Thyroid gland (tissue), 4 donors: ENCODE measurements around the gene C2orf66. TPM values are rescaled to one million over a fixed set of nuclear protein-coding genes. Genes with fewer than 3 reads are reported as not detected.
A peak's percentile ranks its signal among the peaks of the same experiment; 100 is the strongest.

Experiments used
- DNase-seq, 2 donors: peaks; one replicate each; pipeline ENCODE4 v3.0.0-alpha.2; 2019
- H3K27ac ChIP-seq, 3 donors: fragments of 200-600 bp; sonication (generic); 1 replicate in 2 of 3; 2 replicates in 1 of 3; pipeline ENCODE4 v1.5.1; 2016 to 2019; ENCODE audit warnings: mild to moderate bottlenecking in 1 of 3, moderate library complexity in 1 of 3
- H3K27me3 ChIP-seq: fragments of 200-600 bp; sonication (generic); one replicate; pipeline ENCODE4 v1.5.1; 2019
- H3K36me3 ChIP-seq, 2 donors: fragments of 200-600 bp; sonication (generic); one replicate each; pipeline ENCODE4 v1.5.1; 2016 to 2019
- H3K4me1 ChIP-seq, 2 donors: fragments of 200-600 bp; sonication (generic); one replicate each; pipeline ENCODE4 v1.5.1; 2017 to 2019
- H3K4me3 ChIP-seq, 3 donors: fragments of 200-600 bp; sonication (generic); replicated peaks in 1 of 3; 1 replicate in 2 of 3; 2 replicates in 1 of 3; pipeline ENCODE4 v1.5.1; 2016; ENCODE audit warnings: mild to moderate bottlenecking in 1 of 3
- H3K9me3 ChIP-seq: fragments of 200-600 bp; sonication (generic); one replicate; pipeline ENCODE4 v1.5.1; 2017
- CTCF ChIP-seq, 6 experiments: fragments of 200-600 bp in 3 of 6; fragments of 450-650 bp in 3 of 6; sonication (generic) in 3 of 6; IDR thresholded peaks; one replicate each; pipeline ENCODE4 v1.5.1; 2016 to 2019; ENCODE audit warnings: antibody characterized with exemption in 6 of 6, mild to moderate bottlenecking in 2 of 6, inconsistent platforms in 1 of 6, moderate library complexity in 1 of 6
- POLR2A ChIP-seq, 2 donors: fragments of 450-650 bp; IDR thresholded peaks; one replicate each; pipeline ENCODE4 v1.6.1; 2017; ENCODE audit warnings: antibody characterized with exemption in 2 of 2, mild to moderate bottlenecking in 2 of 2, moderate library complexity in 1 of 2
- WGBS, 2 donors: methylation state at CpG; one replicate each; pipeline ENCODE4 v1.1.5; 2017; 5-methylcytosine and 5-hydroxymethylcytosine counted together
- intact Hi-C: fragments of 100-400 bp; cut with DNase I; formaldehyde crosslinking; loops from one replicate; pipeline ENCODE4 v1.15.1; 2023
- total RNA-seq, 4 donors: library from RNA; depleted of rRNA; stranded (reverse); fragments of >200 nt; gene quantifications; one replicate each; pipeline ENCODE4 v1.2.3, GENCODE V29; 2016

Gene C2orf66
- not detected for total RNA-seq

GRCh38 chr2:196809260-196809659, at the start of gene C2orf66:
C2orf66 (minus strand) TSS chr2:196809355; CDS start chr2:196809336, 19 bp downstream.
- intact Hi-C loops: no loop called here
- Histone ChIP-seq H3K4me3 (no peak within 1 kb of the TSS), H3K36me3 (no peaks in the 10 kb centered on the region), H3K27ac (no peak within 1 kb of the TSS), H3K9me3 (no peaks in the 10 kb centered on the region), H3K4me1 (no peaks in the 10 kb centered on the region), H3K27me3 (no peaks in the 10 kb centered on the region)
- TF ChIP-seq CTCF (IDR thresholded peaks at IDR 0.05) (no peak), POLR2A (IDR thresholded peaks at IDR 0.05) (no peak)
- DNase-seq: no peak
- 79 to 84% methylated on average over 1 of the region's 1 CpG for WGBS, 2 donors

DNA sequence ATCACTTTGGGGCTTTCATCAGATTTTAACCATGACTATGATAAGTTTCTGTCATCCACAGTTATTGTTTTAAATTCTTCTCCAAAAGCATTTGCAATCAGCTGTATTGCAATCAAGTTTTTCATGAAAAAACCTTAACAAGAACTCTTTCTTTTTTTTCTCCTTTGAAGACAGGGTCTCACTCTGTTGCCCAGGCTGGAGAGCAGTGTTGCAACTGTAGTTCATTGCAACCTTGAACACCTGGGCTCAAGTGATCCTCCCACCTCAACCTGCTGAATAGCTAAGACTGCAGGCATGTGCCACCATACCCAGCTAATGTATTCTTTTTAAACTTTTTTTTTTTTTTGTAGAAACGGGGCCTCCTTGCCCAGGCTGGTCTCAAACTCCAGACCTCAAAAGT, 45.5 kb upstream of the C2orf66 start:
- DNase-seq: no peak
- no peak for TF ChIP-seq POLR2A (IDR thresholded peaks at IDR 0.05)
- no peak for TF ChIP-seq CTCF (IDR thresholded peaks at IDR 0.05)
- no peak overlapping the region for H3K4me3 ChIP-seq
- H3K4me1 ChIP-seq: no peaks in the 10 kb centered on the region
- H3K36me3 ChIP-seq: no peaks in the 10 kb centered on the region
- H3K27ac ChIP-seq: no peak overlapping the region
- WGBS, 2 donors: 74 to 94% methylated on average over 1 of the region's 1 CpG
- no peaks in the 10 kb centered on the region for H3K9me3 ChIP-seq
- H3K27me3 ChIP-seq: no peaks in the 10 kb centered on the region
- intact Hi-C loops: no loop called here

GRCh38 chr2:196853301-196854087, 44.3 kb upstream of the C2orf66 start:
- H3K27me3 ChIP-seq: no peaks in the 10 kb centered on the region
- TF ChIP-seq POLR2A (IDR thresholded peaks at IDR 0.05) (no peak), CTCF (IDR thresholded peaks at IDR 0.05) (no peak)
- H3K4me3 ChIP-seq: no peak overlapping the region
- no peak for DNase-seq
- 82% methylated on average over 4 of the region's 4 CpGs for WGBS, 2 donors
- no peaks in the 10 kb centered on the region for H3K36me3 ChIP-seq
- no peaks in the 10 kb centered on the region for H3K9me3 ChIP-seq
- H3K4me1 ChIP-seq: no peaks in the 10 kb centered on the region
- intact Hi-C loops: no loop called here
- H3K27ac ChIP-seq: no peak overlapping the region

DNA sequence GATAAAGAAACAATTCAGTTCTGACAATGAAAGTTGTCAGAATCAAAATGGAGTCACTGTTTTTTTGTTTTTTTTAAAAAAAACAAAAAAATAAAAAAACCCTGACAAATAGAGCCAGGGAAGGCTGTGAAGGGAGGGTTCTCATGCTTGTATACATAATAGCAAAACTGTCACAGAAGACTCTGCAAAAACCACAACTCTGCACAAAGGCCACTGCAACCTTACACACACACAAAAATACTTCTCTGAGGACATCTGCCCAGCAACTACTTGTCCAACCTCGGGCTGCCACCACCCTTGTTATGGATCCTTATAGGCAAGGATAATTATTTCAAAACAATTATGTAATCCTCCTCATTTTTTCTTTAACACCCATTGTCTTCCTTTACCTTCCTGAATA, 41.9 kb upstream of the C2orf66 start:
- Histone ChIP-seq H3K27me3 (no peaks in the 10 kb centered on the region), H3K9me3 (no peaks in the 10 kb centered on the region), H3K36me3 (peaks cover 0 to 2% of the 10 kb centered on the region in 2 donors), H3K27ac (no peak overlapping the region), H3K4me3 (no peak overlapping the region), H3K4me1 (no peaks in the 10 kb centered on the region)
- TF ChIP-seq CTCF (IDR thresholded peaks at IDR 0.05) (no peak), POLR2A (IDR thresholded peaks at IDR 0.05) (no peak)
- no peak for DNase-seq
- WGBS, 2 donors: 83 to 84% methylated on average over 1 of the region's 1 CpG
- intact Hi-C loops: no loop called here

DNA sequence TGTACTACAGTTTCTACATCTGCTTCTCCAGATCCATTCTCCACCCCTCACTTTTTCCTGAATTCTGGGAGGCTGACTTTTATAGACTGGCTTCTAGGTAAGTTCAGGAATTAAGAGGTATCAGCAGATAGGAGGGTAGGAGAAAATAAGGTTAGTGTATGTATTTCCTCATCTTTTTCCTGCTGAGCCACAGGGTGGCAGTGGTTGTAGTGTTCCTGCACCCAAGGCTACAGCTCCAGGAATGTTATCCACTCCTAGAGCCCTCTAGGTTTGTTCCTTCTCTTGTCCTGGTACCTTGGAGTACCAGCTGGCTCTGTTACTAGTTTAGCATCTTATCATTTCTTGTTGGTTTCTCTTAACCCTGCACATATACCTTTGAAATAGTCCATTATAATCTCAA, 40.7 kb upstream of the C2orf66 start:
- peaks cover 0 to 2% of the 10 kb centered on the region in 2 donors for H3K36me3 ChIP-seq
- no peak overlapping the region for H3K27ac ChIP-seq
- TF ChIP-seq POLR2A (IDR thresholded peaks at IDR 0.05) (no peak), CTCF (IDR thresholded peaks at IDR 0.05) (peak in 1 of 6 experiments; percentile 18)
- intact Hi-C loops: no loop called here
- H3K27me3 ChIP-seq: no peaks in the 10 kb centered on the region
- H3K4me1 ChIP-seq: no peaks in the 10 kb centered on the region
- H3K9me3 ChIP-seq: no peaks in the 10 kb centered on the region
- DNase-seq: no peak
- H3K4me3 ChIP-seq: no peak overlapping the region
